LNCAP (cell line): Measurements from ENCODE around the gene NACC2.
A peak's percentile ranks its signal among the peaks of the same experiment; 100 is the strongest.

ENCODE experiments used
- TF ChIP-seq, protein P1 (sequence below): fragments of 450-650 bp; IDR thresholded peaks from 2 replicates; pipeline ENCODE4 v1.5.1; 2017; ENCODE audit warnings: mild to moderate bottlenecking

The NACC2 gene

DNA sequence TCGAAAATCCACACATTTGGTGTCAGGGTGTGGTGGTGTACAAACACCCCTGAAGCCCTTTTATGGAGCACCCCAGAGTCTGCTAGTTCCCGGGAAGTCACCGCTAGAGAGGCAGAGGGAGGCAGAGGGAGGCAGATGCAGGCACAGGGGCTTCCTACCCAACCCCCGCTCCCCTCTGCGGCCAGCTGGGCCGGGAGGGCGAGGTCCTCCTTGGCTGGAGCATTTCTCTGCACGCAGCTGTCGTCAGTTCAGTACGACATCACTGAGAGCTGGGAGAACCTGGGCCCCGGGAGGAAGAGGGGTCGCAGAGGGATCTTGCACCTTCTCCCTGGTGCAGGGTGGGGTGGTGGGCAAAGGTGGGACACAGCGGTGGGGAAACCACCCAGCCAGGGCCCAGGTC is 118.1 kb downstream of the NACC2 start:
- TF ChIP-seq, protein P1, sequence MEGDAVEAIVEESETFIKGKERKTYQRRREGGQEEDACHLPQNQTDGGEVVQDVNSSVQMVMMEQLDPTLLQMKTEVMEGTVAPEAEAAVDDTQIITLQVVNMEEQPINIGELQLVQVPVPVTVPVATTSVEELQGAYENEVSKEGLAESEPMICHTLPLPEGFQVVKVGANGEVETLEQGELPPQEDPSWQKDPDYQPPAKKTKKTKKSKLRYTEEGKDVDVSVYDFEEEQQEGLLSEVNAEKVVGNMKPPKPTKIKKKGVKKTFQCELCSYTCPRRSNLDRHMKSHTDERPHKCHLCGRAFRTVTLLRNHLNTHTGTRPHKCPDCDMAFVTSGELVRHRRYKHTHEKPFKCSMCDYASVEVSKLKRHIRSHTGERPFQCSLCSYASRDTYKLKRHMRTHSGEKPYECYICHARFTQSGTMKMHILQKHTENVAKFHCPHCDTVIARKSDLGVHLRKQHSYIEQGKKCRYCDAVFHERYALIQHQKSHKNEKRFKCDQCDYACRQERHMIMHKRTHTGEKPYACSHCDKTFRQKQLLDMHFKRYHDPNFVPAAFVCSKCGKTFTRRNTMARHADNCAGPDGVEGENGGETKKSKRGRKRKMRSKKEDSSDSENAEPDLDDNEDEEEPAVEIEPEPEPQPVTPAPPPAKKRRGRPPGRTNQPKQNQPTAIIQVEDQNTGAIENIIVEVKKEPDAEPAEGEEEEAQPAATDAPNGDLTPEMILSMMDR = no peak

DNA sequence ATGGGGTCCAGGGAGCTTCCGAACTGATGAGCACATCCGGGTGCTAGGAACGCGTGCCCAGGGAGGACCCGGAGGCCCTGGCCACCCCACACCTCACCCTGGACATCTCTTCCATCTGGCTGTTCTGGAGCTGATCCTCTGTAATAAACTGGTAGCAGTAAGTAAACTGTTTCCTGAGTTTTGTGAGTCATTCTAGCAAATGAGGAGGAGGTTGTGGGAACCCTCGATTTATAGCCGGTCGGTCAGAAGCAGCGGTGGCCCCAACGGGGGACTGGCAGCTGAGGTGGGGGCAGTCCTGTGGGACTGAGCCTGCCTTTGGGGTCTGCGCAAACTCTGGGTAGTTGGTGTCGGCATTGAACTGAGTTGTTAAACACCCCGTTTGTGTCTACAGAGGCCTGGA is 118.6 kb downstream of the NACC2 start:
- TF ChIP-seq, protein P1 = no peak

DNA sequence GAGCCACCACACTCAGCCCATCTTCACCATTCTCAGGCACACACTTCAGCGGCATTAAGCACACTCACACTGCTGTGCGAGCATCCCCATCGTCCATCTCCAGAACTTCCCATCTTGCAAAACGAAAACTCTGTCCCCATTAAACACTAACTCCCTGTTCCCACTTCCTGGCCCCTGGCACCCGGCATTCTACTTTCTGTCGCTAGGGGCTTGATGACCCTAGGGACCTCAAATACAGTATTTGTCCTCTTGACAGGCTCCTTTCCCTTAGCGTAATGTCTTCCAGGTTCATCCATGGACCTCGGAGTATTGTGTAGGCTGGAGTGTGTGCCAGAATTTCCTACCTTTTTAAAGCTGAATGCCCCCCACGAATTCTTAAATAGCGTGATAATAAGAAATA is 119.3 kb downstream of the NACC2 start:
- TF ChIP-seq, protein P1 = no peak

DNA sequence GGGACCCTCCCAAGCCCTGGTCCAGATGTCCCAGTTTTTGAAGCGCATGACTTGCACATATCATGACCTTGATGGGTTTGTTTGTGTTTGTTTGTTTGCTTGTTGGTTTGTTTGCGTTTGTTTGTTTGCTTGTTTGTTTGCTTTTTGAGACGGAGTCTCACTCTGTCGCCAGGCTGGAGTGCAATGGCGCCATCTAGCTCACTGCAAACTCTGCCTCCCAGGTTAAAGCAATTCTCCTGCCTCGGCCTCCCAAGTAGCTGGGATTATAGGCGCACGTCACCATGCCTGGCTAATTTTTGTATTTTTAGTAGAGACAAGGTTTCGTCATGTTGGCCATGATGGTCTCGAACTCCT is 120.9 kb downstream of the NACC2 start:
- TF ChIP-seq, protein P1 = peak; percentile 34; the same call in 1 of the 2 replicates

DNA sequence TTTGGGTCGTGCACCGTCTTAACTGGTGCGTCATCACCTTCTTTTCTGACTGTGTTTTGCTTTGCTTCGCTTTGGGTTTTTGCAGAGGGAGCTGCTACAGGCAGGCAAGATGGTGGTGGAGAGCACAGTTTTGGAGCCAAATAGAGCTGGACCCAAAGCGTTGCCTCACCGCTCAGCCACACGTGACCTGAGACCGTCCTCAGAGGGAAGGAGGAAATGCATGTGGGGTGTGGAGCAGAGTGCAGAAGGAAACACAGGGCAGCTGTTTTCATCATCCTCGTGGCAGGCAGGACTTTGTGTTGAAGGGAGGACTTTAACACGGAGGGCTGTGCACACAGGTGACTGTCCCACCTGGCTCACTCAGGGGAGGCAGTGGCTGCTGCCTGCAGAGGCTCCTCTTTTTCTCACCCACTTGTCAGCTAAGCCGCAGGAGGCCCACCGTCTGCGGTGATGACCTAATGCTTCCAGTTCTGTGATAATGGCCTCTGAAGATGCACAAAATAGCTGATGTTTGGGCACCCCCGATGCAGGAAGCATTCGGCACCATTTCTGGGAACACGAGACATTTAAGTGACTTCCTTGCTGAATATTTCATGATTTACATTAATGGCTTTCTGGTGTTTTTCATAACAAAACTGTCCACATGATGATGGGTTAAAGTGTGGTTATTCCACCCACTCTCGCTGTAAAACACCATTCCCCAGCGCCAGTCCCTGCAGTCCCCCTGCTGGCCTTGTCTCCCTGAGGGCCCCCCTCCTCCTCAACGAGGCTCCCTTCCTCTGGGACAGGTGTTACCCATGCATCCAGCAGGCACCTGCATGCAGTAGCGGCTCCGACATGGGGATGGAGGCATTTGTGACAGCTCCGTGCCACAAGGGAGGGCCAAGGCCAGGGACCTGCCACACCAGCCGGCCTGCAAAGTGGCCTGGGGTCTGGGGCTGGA is 121.5 kb downstream of the NACC2 start:
- TF ChIP-seq, protein P1 = no peak

DNA sequence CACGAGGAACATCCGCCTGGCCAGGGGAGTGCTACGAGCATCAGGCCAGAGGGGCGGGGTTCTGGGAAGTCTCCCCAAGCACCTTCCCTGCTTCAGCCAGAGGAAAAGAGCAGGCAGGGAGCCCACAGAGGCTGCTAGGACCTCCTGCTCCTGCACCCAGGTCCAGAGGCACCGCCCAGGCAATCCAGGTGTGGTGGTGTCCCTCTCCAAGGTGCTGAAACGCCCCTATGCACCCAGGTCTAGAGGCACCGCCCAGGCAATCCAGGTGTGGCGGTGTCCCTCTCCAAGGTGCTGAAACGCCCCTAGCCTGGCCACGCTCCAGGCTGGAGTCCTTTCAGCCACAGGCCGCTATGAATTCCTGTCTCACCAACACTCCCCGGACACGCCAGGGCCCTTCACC is 123.2 kb downstream of the NACC2 start:
- TF ChIP-seq, protein P1 = no peak

DNA sequence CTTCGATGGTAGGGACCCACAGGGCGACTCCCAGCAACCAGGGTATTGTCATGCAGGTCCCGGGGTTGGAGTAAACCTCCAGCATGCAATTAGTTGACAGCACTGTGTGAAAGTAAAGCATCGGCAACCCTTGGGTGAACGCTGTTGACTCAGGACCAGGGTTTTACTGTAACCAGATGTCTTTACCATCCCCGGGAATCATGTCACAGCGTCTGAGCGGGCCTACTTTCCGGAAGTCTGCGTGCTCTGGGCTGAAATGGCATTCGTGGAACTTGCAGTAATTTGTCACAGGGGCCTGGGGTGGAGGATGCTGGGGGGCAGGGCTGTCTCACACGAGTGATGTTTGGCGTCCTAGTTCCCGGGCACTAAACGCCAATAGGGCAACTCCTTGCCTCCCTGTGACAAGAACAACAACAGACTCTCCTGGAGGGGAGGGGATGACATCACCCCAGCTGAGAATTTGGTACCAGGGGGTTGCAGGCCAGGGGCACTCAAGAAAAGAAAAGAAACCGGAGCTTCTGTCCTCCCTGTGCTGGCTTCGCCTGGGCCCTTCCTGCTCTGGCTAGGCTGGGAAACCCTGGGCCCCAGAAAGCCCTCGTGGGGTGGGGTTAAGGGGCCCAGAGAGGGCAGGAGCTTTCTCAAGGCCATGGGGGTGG is 123.8 kb downstream of the NACC2 start:
- TF ChIP-seq, protein P1 = no peak
